Colonic mucosa (tissue), 4 donors: ENCODE data around the gene ZG16. TPM values are rescaled to one million over a fixed set of nuclear protein-coding genes. Genes with fewer than 3 reads are reported as not detected.

ENCODE experiments used
- DNase-seq: peaks from one replicate; pipeline ENCODE4 v3.0.0-alpha.2; 2020
- H3K27ac ChIP-seq: fragments of 200-600 bp; one replicate; pipeline ENCODE4 v1.8.0; 2021
- H3K27me3 ChIP-seq: fragments of 200-600 bp; one replicate; pipeline ENCODE4 v1.8.0; 2021
- H3K36me3 ChIP-seq: fragments of 200-600 bp; one replicate; pipeline ENCODE4 v1.8.0; 2021
- H3K4me1 ChIP-seq: fragments of 200-600 bp; one replicate; pipeline ENCODE4 v1.8.0; 2021; ENCODE audit warnings: mild to moderate bottlenecking
- H3K4me3 ChIP-seq: fragments of 200-600 bp; one replicate; pipeline ENCODE4 v1.8.0; 2021
- H3K9ac ChIP-seq, 2 donors: one replicate each; pipeline ENCODE4 v1.7.0; 2013; ENCODE audit warnings: control low read depth in 2 of 2, low read depth in 2 of 2, low read length in 2 of 2
- H3K9me3 ChIP-seq: fragments of 200-600 bp; one replicate; pipeline ENCODE4 v1.8.0; 2021
- intact Hi-C: fragments of 100-400 bp; cut with DNase I; formaldehyde crosslinking; loops from one replicate; pipeline ENCODE4 v1.14.1; 2022
- total RNA-seq, 2 donors: library from RNA; stranded (reverse); fragmentation: NEBNext Ultra II Directional in 1 of 2; extraction: Animal tissue kit (Norgen Biotek cat#: 25700) in 1 of 2; gene quantifications; one replicate each; pipeline ENCODE4 v1.2.1, GENCODE V29; 2021
- TF ChIP-seq, protein P1 (sequence below): fragments of 200-600 bp; IDR thresholded peaks from one replicate; pipeline ENCODE4 v1.8.0; 2022; ENCODE audit warnings: antibody characterized with exemption, mild to moderate bottlenecking
- donor health status: healthy.
- donor health status: DM: no; HTN: no; CAD: no.
- donor health status: DM: no; HTN: no; CAD: no.

ZG16 gene
- total RNA-seq, 2 donors from 2014 or later = 280 to 758 TPM

DNA sequence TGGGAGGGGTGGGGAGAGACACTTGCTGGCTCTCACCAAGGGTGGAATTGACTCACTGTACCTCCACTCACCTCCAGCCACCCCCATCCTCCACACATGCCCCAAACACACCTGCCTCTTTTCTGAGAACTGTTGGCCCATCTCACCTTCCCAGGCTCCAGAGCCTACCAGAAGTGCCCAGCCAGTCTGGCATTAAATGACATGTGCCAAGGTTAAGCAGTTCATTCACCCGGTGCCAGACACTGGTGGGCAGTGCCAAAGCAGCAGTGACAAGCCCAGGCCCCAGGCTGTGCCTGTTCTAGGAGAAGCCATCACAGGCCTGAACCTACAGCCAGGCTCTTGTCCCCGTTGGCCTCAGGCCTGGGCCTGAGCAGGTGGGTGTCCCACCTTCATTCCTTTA lies 53.4 kb downstream of the ZG16 start:
- H3K27me3 ChIP-seq = no peaks in the 10 kb centered on the region
- no peak overlapping the region for H3K4me3 ChIP-seq
- no peak overlapping the region for H3K27ac ChIP-seq
- intact Hi-C loops = no loop called here
- H3K4me1 ChIP-seq = peaks cover 8% of the 10 kb centered on the region
- TF ChIP-seq, protein P1, sequence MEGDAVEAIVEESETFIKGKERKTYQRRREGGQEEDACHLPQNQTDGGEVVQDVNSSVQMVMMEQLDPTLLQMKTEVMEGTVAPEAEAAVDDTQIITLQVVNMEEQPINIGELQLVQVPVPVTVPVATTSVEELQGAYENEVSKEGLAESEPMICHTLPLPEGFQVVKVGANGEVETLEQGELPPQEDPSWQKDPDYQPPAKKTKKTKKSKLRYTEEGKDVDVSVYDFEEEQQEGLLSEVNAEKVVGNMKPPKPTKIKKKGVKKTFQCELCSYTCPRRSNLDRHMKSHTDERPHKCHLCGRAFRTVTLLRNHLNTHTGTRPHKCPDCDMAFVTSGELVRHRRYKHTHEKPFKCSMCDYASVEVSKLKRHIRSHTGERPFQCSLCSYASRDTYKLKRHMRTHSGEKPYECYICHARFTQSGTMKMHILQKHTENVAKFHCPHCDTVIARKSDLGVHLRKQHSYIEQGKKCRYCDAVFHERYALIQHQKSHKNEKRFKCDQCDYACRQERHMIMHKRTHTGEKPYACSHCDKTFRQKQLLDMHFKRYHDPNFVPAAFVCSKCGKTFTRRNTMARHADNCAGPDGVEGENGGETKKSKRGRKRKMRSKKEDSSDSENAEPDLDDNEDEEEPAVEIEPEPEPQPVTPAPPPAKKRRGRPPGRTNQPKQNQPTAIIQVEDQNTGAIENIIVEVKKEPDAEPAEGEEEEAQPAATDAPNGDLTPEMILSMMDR = no peak
- H3K9me3 ChIP-seq = no peaks in the 10 kb centered on the region
- H3K36me3 ChIP-seq = peaks cover 34% of the 10 kb centered on the region
- DNase-seq = no peak
- no peak overlapping the region for H3K9ac ChIP-seq

Other genes with a start within 250 kb of the ZG16 start
- 1 to 10 TPM; 2.3 to 3.7 TPM for gene SPN, start 115.0 kb upstream of the ZG16 start, total RNA-seq
- gene QPRT, start 99.1 kb upstream of the ZG16 start, total RNA-seq = 100 to 1,000 TPM in 1 of 2 donors, 10 to 100 TPM in 1; 54.7 to 102 TPM
- 1 to 10 TPM; 1.7 TPM for gene C16orf54, start 32.3 kb upstream of the ZG16 start, total RNA-seq
- gene KIF22, start 12.5 kb downstream of the ZG16 start, total RNA-seq = 100 to 1,000 TPM in 1 of 2 donors, 10 to 100 TPM in 1; 60.7 to 150 TPM
- 100 to 1,000 TPM; 286 to 441 TPM for gene MAZ, start 28.3 kb downstream of the ZG16 start, total RNA-seq
- 1 to 10 TPM; 1.4 to 1.7 TPM for gene PRRT2, start 33.9 kb downstream of the ZG16 start, total RNA-seq
- 10 to 100 TPM; 16.0 to 45.0 TPM for gene PAGR1, start 37.9 kb downstream of the ZG16 start, total RNA-seq
- gene MVP, start 42.2 kb downstream of the ZG16 start, total RNA-seq = 100 to 1,000 TPM; 427 to 450 TPM
- gene CDIPT, start 85.0 kb downstream of the ZG16 start, total RNA-seq = 10 to 100 TPM; 58.1 to 62.7 TPM
- 10 to 100 TPM; 11.2 to 12.1 TPM for gene SEZ6L2, start 121.3 kb downstream of the ZG16 start, total RNA-seq
- gene ASPHD1, start 122.2 kb downstream of the ZG16 start, total RNA-seq = 1 to 10 TPM; 1.5 to 3.9 TPM
- 10 to 100 TPM; 17.7 to 28.8 TPM for gene KCTD13, start 148.0 kb downstream of the ZG16 start, total RNA-seq
- 100 to 1,000 TPM; 149 to 174 TPM for gene TMEM219, start 183.8 kb downstream of the ZG16 start, total RNA-seq
- 10 to 100 TPM; 37.4 to 62.3 TPM for gene TAOK2, start 195.6 kb downstream of the ZG16 start, total RNA-seq
- 10 to 100 TPM in 1 of 2 donors, 1 to 10 TPM in 1; 7.5 to 18.4 TPM for gene HIRIP3, start 217.4 kb downstream of the ZG16 start, total RNA-seq
- 10 to 100 TPM; 46.9 to 80.2 TPM for gene INO80E, start 218.0 kb downstream of the ZG16 start, total RNA-seq
- 10 to 100 TPM in 1 of 2 donors, 1 to 10 TPM in 1; 4.8 to 12.9 TPM for gene DOC2A, start 232.8 kb downstream of the ZG16 start, total RNA-seq
- not detected for gene C16orf92, start 244.9 kb downstream of the ZG16 start, total RNA-seq